ENCODE measurements around the gene SRA1. TPM values are rescaled to one million over a fixed set of nuclear protein-coding genes. Genes with fewer than 3 reads are reported as not detected.
A peak's percentile ranks its signal among the peaks of the same experiment; 100 is the strongest.

SRA1 gene
- total and polyA plus RNA-seq, 2 of the 13 experiments (the other 11 are each of a cell fraction or from before 2014, with no cell fraction given) = 14.2 to 32.8 TPM

- TF ChIP-seq UBTF (CRISPR knock-in tag; IDR thresholded peaks at IDR 0.05) (peak; percentile 94), CBX5 (CRISPR knock-in tag; IDR thresholded peaks at IDR 0.05; ENCODE audit: borderline replicate concordance) (no peak), ZNF790 (CRISPR knock-in tag; IDR thresholded peaks at IDR 0.05; ENCODE audit: borderline replicate concordance) (no peak), USF2 (IDR thresholded peaks at IDR 0.05; ENCODE audit: low read depth, low read length) (no peak), USF2 (CRISPR knock-in tag; IDR thresholded peaks at IDR 0.05; ENCODE audit: borderline replicate concordance) (no peak), ZNF256 (CRISPR knock-in tag; conservative IDR thresholded peaks at IDR 0.05) (no peak), MTERF4 (CRISPR knock-in tag; IDR thresholded peaks at IDR 0.05) (peak; percentile 87), ZSCAN31 (CRISPR knock-in tag; IDR thresholded peaks at IDR 0.05; ENCODE audit: low read depth) (no peak), ZNF839 (CRISPR knock-in tag; IDR thresholded peaks at IDR 0.05; ENCODE audit: borderline replicate concordance) (no peak), THAP11 (CRISPR knock-in tag; IDR thresholded peaks at IDR 0.05) (no peak), ZNF484 (CRISPR knock-in tag; IDR thresholded peaks at IDR 0.05; ENCODE audit: borderline replicate concordance, low read depth) (no peak), ATF2 (CRISPR knock-in tag; IDR thresholded peaks at IDR 0.05) (no peak), ZNF280D (CRISPR knock-in tag; IDR thresholded peaks at IDR 0.05) (no peak), ZFP90 (CRISPR knock-in tag; IDR thresholded peaks at IDR 0.05; ENCODE audit: borderline replicate concordance) (no peak)
Observed at GRCh38 chr5:140546851-140547507, 10.3 kb downstream of the SRA1 start (continued).

All from HepG2 (cell line).